Neuronal stem cell (in vitro differentiated cells): ENCODE data around the gene SEPSECS.
A peak's percentile ranks its signal among the peaks of the same experiment; 100 is the strongest.

Experiments
- DNase-seq: peaks from one replicate; pipeline ENCODE4 v3.0.0-alpha.2; 2013; ENCODE audit warnings: low spot score
- H2AFZ ChIP-seq: one replicate; pipeline ENCODE4 v1.6.1; 2013; ENCODE audit warnings: mild to moderate bottlenecking, low read length, inconsistent platforms
- H2AK5ac ChIP-seq: 2 replicates; pipeline ENCODE4 v1.6.1; 2013; ENCODE audit warnings: low read depth, mild to moderate bottlenecking, inconsistent platforms, low read length, moderate library complexity, mixed read lengths
- H2BK120ac ChIP-seq: 2 replicates; pipeline ENCODE4 v1.6.1; 2013; ENCODE audit warnings: low read depth, mild to moderate bottlenecking, inconsistent platforms, low read length, moderate library complexity, mixed read lengths
- H2BK12ac ChIP-seq: one replicate; pipeline ENCODE4 v1.6.1; 2013; ENCODE audit warnings: low read length, inconsistent platforms
- H2BK15ac ChIP-seq: 2 replicates; pipeline ENCODE4 v1.6.1; 2013; ENCODE audit warnings: mild to moderate bottlenecking, low read length, inconsistent platforms, mixed read lengths
- H2BK5ac ChIP-seq: one replicate; pipeline ENCODE4 v1.6.1; 2013; ENCODE audit warnings: inconsistent platforms, mild to moderate bottlenecking, low read length, moderate library complexity
- H3K14ac ChIP-seq: one replicate; pipeline ENCODE4 v1.6.1; 2013; ENCODE audit warnings: low read length, inconsistent platforms
- H3K18ac ChIP-seq: 2 replicates; pipeline ENCODE4 v1.6.1; 2013; ENCODE audit warnings: low read length, inconsistent platforms
- H3K23ac ChIP-seq: 2 replicates; pipeline ENCODE4 v1.6.1; 2013; ENCODE audit warnings: low read depth, mild to moderate bottlenecking, mixed read lengths, low read length, inconsistent platforms; ENCODE audit not compliant: poor library complexity
- H3K27ac ChIP-seq: replicated peaks from 3 replicates; pipeline ENCODE4 v1.5.1; 2013; ENCODE audit warnings: low read length, inconsistent platforms
- H3K27me3 ChIP-seq, 3 experiments: 2 replicates each; pipeline ENCODE4 v1.6.1; 2013; ENCODE audit warnings: low read length in 3 of 3, mild to moderate bottlenecking in 2 of 3, inconsistent platforms in 1 of 3, low read depth in 1 of 3, mixed read lengths in 1 of 3, moderate library complexity in 1 of 3; ENCODE audit not compliant: control insufficient read depth in 3 of 3, insufficient read depth in 3 of 3
- H3K36me3 ChIP-seq, 2 donors: replicated peaks in 1 of 2; 2 replicates each; pipeline ENCODE4 v1.6.1; 2013; ENCODE audit warnings: low read length in 2 of 2; ENCODE audit not compliant: control insufficient read depth in 2 of 2, insufficient read depth in 2 of 2
- H3K4ac ChIP-seq: 2 replicates; pipeline ENCODE4 v1.6.1; 2013; ENCODE audit warnings: inconsistent platforms, mild to moderate bottlenecking, low read length, moderate library complexity
- H3K4me1 ChIP-seq, 2 donors: 1 replicate in 1 of 2; 2 replicates in 1 of 2; pipeline ENCODE4 v1.6.1; 2013; ENCODE audit warnings: low read length in 2 of 2, low read depth in 1 of 2; ENCODE audit not compliant: control insufficient read depth in 2 of 2, insufficient read depth in 1 of 2
- H3K4me2 ChIP-seq: one replicate; pipeline ENCODE4 v1.6.1; 2013; ENCODE audit warnings: mild to moderate bottlenecking, low read length, inconsistent platforms; ENCODE audit not compliant: insufficient read depth, poor library complexity, severe bottlenecking
- H3K4me3 ChIP-seq, 2 donors: 2 replicates each; pipeline ENCODE4 v1.5.1; 2013; ENCODE audit warnings: low read length in 2 of 2, mild to moderate bottlenecking in 2 of 2, inconsistent platforms in 1 of 2, moderate library complexity in 1 of 2
- H3K79me1 ChIP-seq: one replicate; pipeline ENCODE4 v1.6.1; 2013; ENCODE audit warnings: low read depth, mild to moderate bottlenecking, inconsistent platforms, low read length, moderate library complexity
- H3K9ac ChIP-seq: one replicate; pipeline ENCODE4 v1.6.1; 2013; ENCODE audit warnings: mild to moderate bottlenecking, low read depth, low read length, inconsistent platforms; ENCODE audit not compliant: poor library complexity
- H3K9me3 ChIP-seq, 2 donors: replicated peaks in 1 of 2; 2 replicates each; pipeline versions ENCODE3 to v1.6.1; 2013; ENCODE audit warnings: low read length in 2 of 2, mild to moderate bottlenecking in 2 of 2, inconsistent platforms in 1 of 2, low read depth in 1 of 2, mixed read lengths in 1 of 2, moderate library complexity in 1 of 2; ENCODE audit not compliant: control insufficient read depth in 2 of 2, insufficient read depth in 1 of 2
- H4K8ac ChIP-seq: one replicate; pipeline ENCODE4 v1.6.1; 2013; ENCODE audit warnings: low read depth, mild to moderate bottlenecking, inconsistent platforms, low read length, moderate library complexity
- H4K91ac ChIP-seq: one replicate; pipeline ENCODE4 v1.6.1; 2013; ENCODE audit warnings: low read length, low read depth, mild to moderate bottlenecking, inconsistent platforms; ENCODE audit not compliant: poor library complexity
- WGBS, 2 donors: extraction: QIAGEN DNeasy Blood & Tissue Kit; methylation state at CpG; one replicate each; pipeline ENCODE4 v1.1.7; 2013; ENCODE audit warnings: missing lambda C conversion rate in 2 of 2, mixed read lengths in 1 of 2; ENCODE audit not compliant: insufficient read length in 2 of 2, insufficient replicate concordance in 1 of 2; ENCODE audit errors: extremely low coverage in 2 of 2; 5-methylcytosine and 5-hydroxymethylcytosine counted together

The SEPSECS gene

GRCh38 chr4:25106363-25107151 lies 53.7 kb downstream of the SEPSECS start:
- no peaks in the 10 kb centered on the region for H3K27me3 ChIP-seq
- H2AFZ ChIP-seq = no peak overlapping the region
- DNase-seq = no peak
- H2BK12ac ChIP-seq = no peak overlapping the region
- H3K23ac ChIP-seq = no peak overlapping the region
- no peak overlapping the region for H3K18ac ChIP-seq
- no peak overlapping the region for H4K91ac ChIP-seq
- WGBS, 2 donors = no CpG with 5 or more reads among the region's 14 CpGs
- H3K9ac ChIP-seq = no peak overlapping the region
- H3K27ac ChIP-seq = no peak overlapping the region
- no peak overlapping the region for H3K4me3 ChIP-seq
- H3K4ac ChIP-seq = no peak overlapping the region
- no peaks in the 10 kb centered on the region for H3K36me3 ChIP-seq
- no peak overlapping the region for H4K8ac ChIP-seq
- peaks cover 2% of the 10 kb centered on the region in 2 donors for H3K4me1 ChIP-seq
- H2BK5ac ChIP-seq = no peak overlapping the region
- H3K14ac ChIP-seq = peak overlapping the region; percentile 91
- H2BK120ac ChIP-seq = no peak overlapping the region
- H3K9me3 ChIP-seq = peaks cover 4 to 7% of the 10 kb centered on the region in 2 donors
- H2AK5ac ChIP-seq = no peak overlapping the region
- no peak overlapping the region for H3K4me2 ChIP-seq
- peak overlapping the region; percentile 54 for H2BK15ac ChIP-seq
- H3K79me1 ChIP-seq = no peaks in the 10 kb centered on the region

- Histone ChIP-seq H2BK120ac (no peak overlapping the region), H3K4me1 (peaks cover 2% of the 10 kb centered on the region in 2 donors), H3K4me3 (no peak overlapping the region), H3K14ac (no peak overlapping the region), H3K9ac (no peak overlapping the region), H3K23ac (no peak overlapping the region), H3K36me3 (no peaks in the 10 kb centered on the region), H3K4me2 (no peak overlapping the region), H2AK5ac (no peak overlapping the region), H3K18ac (no peak overlapping the region), H3K27me3 (no peaks in the 10 kb centered on the region), H2BK15ac (no peak overlapping the region), H4K91ac (no peak overlapping the region), H4K8ac (no peak overlapping the region), H2AFZ (no peak overlapping the region), H2BK12ac (no peak overlapping the region), H3K27ac (no peak overlapping the region), H3K4ac (no peak overlapping the region), H3K79me1 (no peaks in the 10 kb centered on the region), H3K9me3 (peaks cover 4 to 7% of the 10 kb centered on the region in 2 donors), H2BK5ac (no peak overlapping the region)
- no CpG with 5 or more reads among the region's 3 CpGs for WGBS, 2 donors
- no peak for DNase-seq
These were observed 55.7 kb downstream of the SEPSECS start for GRCh38 chr4:25104591-25104990.

- H3K36me3 ChIP-seq = no peaks in the 10 kb centered on the region
These were observed 56.8 kb downstream of the SEPSECS start for GRCh38 chr4:25103418-25103817.

GRCh38 chr4:25101836-25102235 lies 58.4 kb downstream of the SEPSECS start:
- H2BK5ac ChIP-seq = no peak overlapping the region
- no CpG with 5 or more reads among the region's 5 CpGs for WGBS, 2 donors

More at GRCh38 chr4:25103418-25103817, 56.8 kb downstream of the SEPSECS start:
- Histone ChIP-seq H3K4ac (no peak overlapping the region), H3K14ac (no peak overlapping the region), H2BK15ac (no peak overlapping the region), H3K4me2 (no peak overlapping the region), H4K8ac (no peak overlapping the region), H3K4me1 (peaks cover 2% of the 10 kb centered on the region in 2 donors), H3K27me3 (no peaks in the 10 kb centered on the region), H2AK5ac (no peak overlapping the region), H3K4me3 (no peak overlapping the region), H4K91ac (no peak overlapping the region), H3K79me1 (no peaks in the 10 kb centered on the region), H3K23ac (no peak overlapping the region), H3K9me3 (peaks cover 4 to 7% of the 10 kb centered on the region in 2 donors), H3K9ac (no peak overlapping the region), H2BK120ac (no peak overlapping the region), H3K18ac (peak overlapping the region; percentile 44), H2AFZ (peak overlapping the region; percentile 43), H3K27ac (no peak overlapping the region), H2BK12ac (no peak overlapping the region), H2BK5ac (no peak overlapping the region)
- DNase-seq = no peak
- no CpG with 5 or more reads among the region's 4 CpGs for WGBS, 2 donors

More at GRCh38 chr4:25101836-25102235, 58.4 kb downstream of the SEPSECS start:
- Histone ChIP-seq H3K23ac (no peak overlapping the region), H2BK12ac (no peak overlapping the region), H3K14ac (no peak overlapping the region), H3K4me3 (no peak overlapping the region), H3K9ac (peak overlapping the region; percentile 54), H2BK15ac (no peak overlapping the region), H2AFZ (no peak overlapping the region), H3K27me3 (no peaks in the 10 kb centered on the region), H3K9me3 (peaks cover 4 to 7% of the 10 kb centered on the region in 2 donors), H3K4me2 (no peak overlapping the region), H3K4ac (no peak overlapping the region), H3K4me1 (peaks cover 2 to 5% of the 10 kb centered on the region in 2 donors), H3K79me1 (no peaks in the 10 kb centered on the region), H4K91ac (no peak overlapping the region), H3K27ac (no peak overlapping the region), H2BK120ac (no peak overlapping the region), H2AK5ac (no peak overlapping the region), H3K18ac (no peak overlapping the region), H3K36me3 (no peaks in the 10 kb centered on the region), H4K8ac (no peak overlapping the region)
- DNase-seq = no peak
